Dendritic cell treated with granulocyte-macrophage colony-stimulating factor and Interleukin-4, amounts not matched to agents 40 ng/mL and 50 ng/mL, for 4 days (primary cell): ENCODE results near the gene ACO2.

Experiments
- H3K27ac Mint-ChIP-seq: one replicate; pipeline ENCODE4 v1.8.0; 2022; ENCODE audit warnings: mild to moderate bottlenecking, mixed read lengths
- H3K27me3 Mint-ChIP-seq: one replicate; pipeline ENCODE4 v1.8.0; 2022; ENCODE audit warnings: mild to moderate bottlenecking, mixed read lengths
- H3K36me3 Mint-ChIP-seq: one replicate; pipeline ENCODE4 v1.8.0; 2022; ENCODE audit warnings: low read depth, mixed read lengths
- H3K4me1 Mint-ChIP-seq: one replicate; pipeline ENCODE4 v1.8.0; 2022; ENCODE audit warnings: low read depth, mixed read lengths
- H3K4me3 Mint-ChIP-seq: one replicate; pipeline ENCODE4 v1.8.0; 2022; ENCODE audit warnings: mild to moderate bottlenecking, moderate library complexity, mixed read lengths
- H3K9me3 Mint-ChIP-seq: one replicate; pipeline ENCODE4 v1.8.0; 2022; ENCODE audit warnings: mixed read lengths
- intact Hi-C: fragments of 100-400 bp; cut with micrococcal nuclease; formaldehyde crosslinking; loops from one replicate; pipeline ENCODE4 v1.15.0; 2022

Gene ACO2

GRCh38 chr22:41512421-41513194 lies 43.7 kb downstream of the ACO2 start:
- H3K27ac Mint-ChIP-seq, result no peak overlapping the region
- no peak overlapping the region for H3K4me3 Mint-ChIP-seq
- intact Hi-C loops, result no loop called here
- H3K36me3 Mint-ChIP-seq, result peaks cover 100% of the 10 kb centered on the region
- no peaks in the 10 kb centered on the region for H3K27me3 Mint-ChIP-seq
- H3K4me1 Mint-ChIP-seq, result no peaks in the 10 kb centered on the region
- no peaks in the 10 kb centered on the region for H3K9me3 Mint-ChIP-seq

GRCh38 chr22:41513391-41513790 lies 44.5 kb downstream of the ACO2 start:
- H3K4me1 Mint-ChIP-seq, result no peaks in the 10 kb centered on the region
- no peaks in the 10 kb centered on the region for H3K27me3 Mint-ChIP-seq
- H3K27ac Mint-ChIP-seq, result no peak overlapping the region
- no peak overlapping the region for H3K4me3 Mint-ChIP-seq
- intact Hi-C loops, result no loop called here
- H3K9me3 Mint-ChIP-seq, result no peaks in the 10 kb centered on the region
- H3K36me3 Mint-ChIP-seq, result peaks cover 100% of the 10 kb centered on the region

- H3K36me3 Mint-ChIP-seq, result peaks cover 100% of the 10 kb centered on the region
- no peak overlapping the region for H3K27ac Mint-ChIP-seq
- H3K9me3 Mint-ChIP-seq, result no peaks in the 10 kb centered on the region
- no peaks in the 10 kb centered on the region for H3K27me3 Mint-ChIP-seq
- intact Hi-C loops, result loop anchor here (2.0 kb wide), 1 partner anchor 112 kb away; no protein-coding TSS in a partner anchor
- H3K4me1 Mint-ChIP-seq, result no peaks in the 10 kb centered on the region
- no peak overlapping the region for H3K4me3 Mint-ChIP-seq
Measured at GRCh38 chr22:41516462-41516861, 47.5 kb downstream of the ACO2 start.

- intact Hi-C loops, result loop anchor here (2.0 kb wide), 1 partner anchor 113 kb away; no protein-coding TSS in a partner anchor
- Mint-ChIP-seq H3K4me3 (no peak overlapping the region), H3K27ac (peak overlapping the region; percentile 48), H3K9me3 (no peaks in the 10 kb centered on the region), H3K4me1 (no peaks in the 10 kb centered on the region), H3K36me3 (peaks cover 99% of the 10 kb centered on the region), H3K27me3 (no peaks in the 10 kb centered on the region)
Measured at GRCh38 chr22:41517172-41518047, 48.5 kb downstream of the ACO2 start.

GRCh38 chr22:41518048-41518347 lies 49.1 kb downstream of the ACO2 start:
- Mint-ChIP-seq H3K4me1 (no peaks in the 10 kb centered on the region), H3K9me3 (no peaks in the 10 kb centered on the region), H3K27me3 (no peaks in the 10 kb centered on the region), H3K27ac (peak overlapping the region; percentile 48), H3K4me3 (no peak overlapping the region), H3K36me3 (peaks cover 99% of the 10 kb centered on the region)
- intact Hi-C loops, result no loop called here

GRCh38 chr22:41521126-41521525 lies 52.2 kb downstream of the ACO2 start:
- Mint-ChIP-seq H3K4me3 (no peak overlapping the region), H3K4me1 (peaks cover 19% of the 10 kb centered on the region), H3K9me3 (no peaks in the 10 kb centered on the region), H3K27me3 (no peaks in the 10 kb centered on the region), H3K36me3 (peaks cover 99% of the 10 kb centered on the region), H3K27ac (no peak overlapping the region)
- intact Hi-C loops, result no loop called here

- Mint-ChIP-seq H3K36me3 (peaks cover 99% of the 10 kb centered on the region), H3K27ac (no peak overlapping the region), H3K4me3 (no peak overlapping the region), H3K27me3 (no peaks in the 10 kb centered on the region), H3K9me3 (no peaks in the 10 kb centered on the region), H3K4me1 (peaks cover 24% of the 10 kb centered on the region)
- intact Hi-C loops, result no loop called here
Measured at GRCh38 chr22:41522813-41523212, 53.9 kb downstream of the ACO2 start.

GRCh38 chr22:41523464-41524221 lies 54.7 kb downstream of the ACO2 start:
- Mint-ChIP-seq H3K4me1 (peaks cover 24% of the 10 kb centered on the region), H3K4me3 (no peak overlapping the region), H3K36me3 (peaks cover 99% of the 10 kb centered on the region), H3K9me3 (no peaks in the 10 kb centered on the region), H3K27ac (no peak overlapping the region), H3K27me3 (no peaks in the 10 kb centered on the region)
- intact Hi-C loops, result no loop called here

- H3K9me3 Mint-ChIP-seq, result no peaks in the 10 kb centered on the region
- peaks cover 99% of the 10 kb centered on the region for H3K36me3 Mint-ChIP-seq
- intact Hi-C loops, result no loop called here
- no peak overlapping the region for H3K4me3 Mint-ChIP-seq
- H3K27ac Mint-ChIP-seq, result peak overlapping the region; percentile 23
- peaks cover 24% of the 10 kb centered on the region for H3K4me1 Mint-ChIP-seq
- no peaks in the 10 kb centered on the region for H3K27me3 Mint-ChIP-seq
Measured at GRCh38 chr22:41524251-41524661, 55.3 kb downstream of the ACO2 start.

- H3K27ac Mint-ChIP-seq, result peak overlapping the region; percentile 23
- H3K4me1 Mint-ChIP-seq, result peaks cover 24% of the 10 kb centered on the region
- no peak overlapping the region for H3K4me3 Mint-ChIP-seq
- H3K27me3 Mint-ChIP-seq, result no peaks in the 10 kb centered on the region
- intact Hi-C loops, result no loop called here
- peaks cover 99% of the 10 kb centered on the region for H3K36me3 Mint-ChIP-seq
- no peaks in the 10 kb centered on the region for H3K9me3 Mint-ChIP-seq
Measured at GRCh38 chr22:41524809-41525449, 56.0 kb downstream of the ACO2 start.

- intact Hi-C loops, result loop anchor here (2.0 kb wide), 1 partner anchor 121 kb away; no protein-coding TSS in a partner anchor
- Mint-ChIP-seq H3K27ac (peak overlapping the region; percentile 23), H3K27me3 (no peaks in the 10 kb centered on the region), H3K9me3 (no peaks in the 10 kb centered on the region), H3K4me1 (peaks cover 25% of the 10 kb centered on the region), H3K4me3 (no peak overlapping the region), H3K36me3 (peaks cover 99% of the 10 kb centered on the region)
Measured at GRCh38 chr22:41525450-41526225, 56.7 kb downstream of the ACO2 start.

- peaks cover 99% of the 10 kb centered on the region for H3K36me3 Mint-ChIP-seq
- intact Hi-C loops, result loop anchor here (2.0 kb wide), 1 partner anchor 122 kb away; no protein-coding TSS in a partner anchor
- no peak overlapping the region for H3K4me3 Mint-ChIP-seq
- no peaks in the 10 kb centered on the region for H3K27me3 Mint-ChIP-seq
- no peaks in the 10 kb centered on the region for H3K9me3 Mint-ChIP-seq
- H3K27ac Mint-ChIP-seq, result peak overlapping the region; percentile 23
- H3K4me1 Mint-ChIP-seq, result peaks cover 28% of the 10 kb centered on the region
Measured at GRCh38 chr22:41526226-41526829, 57.4 kb downstream of the ACO2 start.
